GM23248 (cell line): ENCODE data around the gene INS.

Source experiments
- EZH2 ChIP-seq: fragments of 200-600 bp; sonication (generic); IDR thresholded peaks from 2 replicates; pipeline ENCODE4 v1.6.1; 2018; ENCODE audit warnings: antibody characterized with exemption, mild to moderate bottlenecking; ENCODE audit not compliant: insufficient read depth, poor library complexity, severe bottlenecking
- EZH2phosphoT487 ChIP-seq: fragments of 200-600 bp; sonication (generic); IDR thresholded peaks from 2 replicates; pipeline ENCODE4 v1.6.1; 2018; ENCODE audit warnings: antibody characterized with exemption, moderate library complexity, mild to moderate bottlenecking, low read depth; ENCODE audit not compliant: insufficient read depth

GRCh38 chr11:2182692-2183474 is 21.9 kb upstream of the INS start:
- no peak for TF ChIP-seq EZH2
- no peak for TF ChIP-seq EZH2phosphoT487
